SK-N-SH treated with all-trans-retinoic acid at 6 μM for 48 hours (cell line): Measurements from ENCODE around the gene POLK.

Experiments
- CREB5 ChIP-seq: fragments of 250-450 bp; sonication (Bioruptor Pico); IDR thresholded peaks from 2 replicates; pipeline ENCODE4 v1.5.1; 2020; ENCODE audit warnings: low read depth, mild to moderate bottlenecking, moderate library complexity
- CSDC2 ChIP-seq: fragments of 250-450 bp; sonication (Bioruptor Pico); IDR thresholded peaks from 2 replicates; pipeline ENCODE4 v1.5.0; 2020; ENCODE audit warnings: mild to moderate bottlenecking, moderate library complexity
- ESRRG ChIP-seq: fragments of 250-450 bp; sonication (Bioruptor Pico); IDR thresholded peaks from 2 replicates; pipeline ENCODE4 v1.6.1; 2021; ENCODE audit warnings: mild to moderate bottlenecking
- ISL1 ChIP-seq: fragments of 250-450 bp; sonication (Bioruptor Pico); IDR thresholded peaks from 2 replicates; pipeline ENCODE4 v2.1.2; 2022; ENCODE audit warnings: mild to moderate bottlenecking, moderate library complexity
- OSR1 ChIP-seq: fragments of 250-450 bp; sonication (Bioruptor Pico); IDR thresholded peaks from 2 replicates; pipeline ENCODE4 v1.8.0; 2022; ENCODE audit warnings: moderate library complexity, mild to moderate bottlenecking, inconsistent platforms
- PATZ1 ChIP-seq: fragments of 250-450 bp; sonication (Bioruptor Pico); IDR thresholded peaks from 2 replicates; pipeline ENCODE4 v1.8.0; 2020; ENCODE audit warnings: mild to moderate bottlenecking, moderate library complexity, borderline replicate concordance
- POU6F1 ChIP-seq: fragments of 250-450 bp; sonication (Bioruptor Pico); IDR thresholded peaks from 2 replicates; pipeline ENCODE4 v1.8.0; 2021; ENCODE audit warnings: low read depth, mild to moderate bottlenecking, moderate library complexity, borderline replicate concordance
- RARB ChIP-seq: fragments of 250-450 bp; sonication (Bioruptor Pico); IDR thresholded peaks from 2 replicates; pipeline ENCODE4 v1.8.0; 2021; ENCODE audit warnings: mild to moderate bottlenecking, moderate library complexity
- SNAI2 ChIP-seq: fragments of 250-450 bp; sonication (Bioruptor Pico); IDR thresholded peaks from 2 replicates; pipeline ENCODE4 v1.5.0; 2020; ENCODE audit warnings: mild to moderate bottlenecking, moderate library complexity
- TCF4 ChIP-seq: fragments of 250-450 bp; sonication (Bioruptor Pico); IDR thresholded peaks from 2 replicates; pipeline ENCODE4 v1.8.0; 2021; ENCODE audit warnings: mild to moderate bottlenecking, moderate library complexity, borderline replicate concordance
- TOX ChIP-seq: fragments of 250-450 bp; sonication (Bioruptor Pico); IDR thresholded peaks from 2 replicates; pipeline ENCODE4 v1.8.0; 2021; ENCODE audit warnings: mild to moderate bottlenecking, moderate library complexity, borderline replicate concordance
- ZFP3 ChIP-seq: fragments of 250-450 bp; sonication (Bioruptor Pico); IDR thresholded peaks from 2 replicates; pipeline ENCODE4 v1.5.0; 2020; ENCODE audit warnings: mild to moderate bottlenecking, moderate library complexity
- ZNF70 ChIP-seq: fragments of 450-650 bp; formaldehyde crosslinking; IDR thresholded peaks from 2 replicates; pipeline ENCODE4 v1.5.0; 2020; ENCODE audit warnings: mild to moderate bottlenecking, moderate library complexity

GRCh38 chr5:75522542-75522941, 10.9 kb downstream of the POLK start:
- TF ChIP-seq RARB (CRISPR knock-in tag) (no peak), PATZ1 (CRISPR knock-in tag) (no peak), OSR1 (CRISPR knock-in tag) (no peak), TCF4 (CRISPR knock-in tag) (no peak), POU6F1 (no peak), SNAI2 (no peak), ZNF70 (CRISPR knock-in tag) (no peak), TOX (CRISPR knock-in tag) (no peak), CSDC2 (no peak), ZFP3 (CRISPR knock-in tag) (no peak), ESRRG (CRISPR knock-in tag) (no peak), CREB5 (CRISPR knock-in tag) (no peak), ISL1 (CRISPR knock-in tag) (no peak)
